NCI-H1048 (cell line): ENCODE data around the gene COMMD1.
"Not testable (repeated sequence)": the region's sequence is repeated elsewhere in the genome, so short reads cannot be mapped to it uniquely, and the experiment has no call there.

Experiments
- DNase-seq: peaks from one replicate; lab custom pipeline; 2025; lab: John Stamatoyannopoulos, UW

The COMMD1 gene

GRCh38 chr2:61924895-61925663, 19.6 kb downstream of the COMMD1 start:
- no peak for DNase-seq

GRCh38 chr2:61926531-61927477, 21.3 kb downstream of the COMMD1 start:
- no peak for DNase-seq

GRCh38 chr2:61928826-61929461, 23.5 kb downstream of the COMMD1 start:
- no peak for DNase-seq

GRCh38 chr2:61937098-61937497, 31.6 kb downstream of the COMMD1 start:
- DNase-seq = no peak

- no peak for DNase-seq
Measured at GRCh38 chr2:61937886-61938285, 32.4 kb downstream of the COMMD1 start.

- DNase-seq = no peak
Measured at GRCh38 chr2:61938511-61938910, 33.0 kb downstream of the COMMD1 start.

- DNase-seq = no peak
Measured at GRCh38 chr2:61943251-61943650, 37.8 kb downstream of the COMMD1 start.

GRCh38 chr2:61946666-61947065, 41.2 kb downstream of the COMMD1 start:
- no peak for DNase-seq

- DNase-seq = no peak
Measured at GRCh38 chr2:61948661-61949457, 43.4 kb downstream of the COMMD1 start.

GRCh38 chr2:61949458-61949713, 43.9 kb downstream of the COMMD1 start:
- DNase-seq = no peak

- no peak for DNase-seq
Measured at GRCh38 chr2:61949714-61950560, 44.5 kb downstream of the COMMD1 start.

GRCh38 chr2:61950571-61951315, 45.3 kb downstream of the COMMD1 start:
- DNase-seq = no peak

GRCh38 chr2:61951881-61952280, 46.4 kb downstream of the COMMD1 start:
- no peak for DNase-seq

GRCh38 chr2:61952288-61952687, 46.8 kb downstream of the COMMD1 start:
- DNase-seq = no peak

- not testable (repeated sequence) for DNase-seq
Measured at GRCh38 chr2:61954856-61955255, 49.4 kb downstream of the COMMD1 start.

- DNase-seq = no peak
Measured at GRCh38 chr2:61959381-61960293, 54.2 kb downstream of the COMMD1 start.

GRCh38 chr2:61961231-61961901, 55.9 kb downstream of the COMMD1 start:
- no peak for DNase-seq

- no peak for DNase-seq
Measured at GRCh38 chr2:61962095-61962984, 56.9 kb downstream of the COMMD1 start.
